A549 treated with dexamethasone at 1 μM for 4 hours (cell line): ENCODE results near the gene CGB5. TPM values are rescaled to one million over a fixed set of nuclear protein-coding genes. Genes with fewer than 3 reads are reported as not detected.

Experiments
- total RNA-seq: library from RNA; stranded (reverse); fragments of 200-300 nt; extraction: Qiagen RNA extraction; gene quantifications from 5 replicates; pipeline ENCODE4 v1.2.3, GENCODE V29; 2022

CGB5 gene
- 0.20 to 0.72 TPM (median 0.42 TPM) in 4 of 5 replicates, not detected in the other for total RNA-seq

DNA sequence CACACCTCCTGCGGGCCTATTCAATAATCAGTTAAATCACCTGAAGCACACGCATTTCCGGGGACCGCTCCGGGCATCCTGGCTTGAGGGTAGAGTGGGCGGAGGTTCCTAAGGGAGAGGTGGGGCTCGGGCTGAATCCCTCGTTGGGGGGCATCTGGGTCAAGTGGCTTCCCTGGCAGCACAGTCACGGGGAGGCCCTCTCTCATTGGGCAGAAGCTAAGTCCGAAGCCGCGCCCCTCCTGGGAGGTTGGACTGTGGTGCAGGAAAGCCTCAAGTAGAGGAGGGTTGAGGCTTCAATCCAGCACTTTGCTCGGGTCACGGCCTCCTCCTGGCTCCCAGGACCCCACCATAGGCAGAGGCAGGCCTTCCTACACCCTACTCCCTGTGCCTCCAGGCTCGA, at the start of gene CGB5:
CGB5 (plus strand) TSS at position 301 of the 400 bp plus-strand sequence. CDS start 362 bp downstream, outside the sequence.

DNA sequence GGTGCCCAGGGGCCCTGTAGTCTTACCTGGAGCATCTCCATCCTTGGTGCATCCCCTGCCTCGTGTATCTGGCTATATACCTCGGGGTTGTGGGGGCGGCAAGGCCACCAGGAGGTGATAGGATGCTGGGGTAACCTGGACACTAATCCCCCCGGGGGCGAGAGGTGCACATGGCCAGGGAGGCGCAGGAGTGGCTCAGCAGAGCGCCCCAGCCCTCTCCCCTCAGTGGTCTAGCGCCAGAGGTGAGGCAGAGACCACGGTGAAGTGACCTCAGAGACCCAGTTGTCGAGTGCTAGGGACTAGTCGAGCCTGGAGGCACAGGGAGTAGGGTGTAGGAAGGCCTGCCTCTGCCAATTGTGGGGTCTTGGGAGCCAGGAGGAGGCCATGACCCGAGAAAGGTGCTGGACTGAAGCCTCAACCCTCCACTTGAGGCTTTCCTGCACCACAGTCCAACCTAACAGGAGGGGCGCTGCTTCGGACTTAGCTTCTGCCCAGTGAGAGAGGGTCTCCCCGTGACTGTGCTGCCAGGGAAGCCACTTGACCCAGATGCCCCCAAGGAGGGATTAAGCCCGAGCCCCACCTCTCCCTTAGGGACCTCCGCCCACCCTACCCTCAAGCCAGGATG, 26.5 kb upstream of the CGB5 start, which contains the start of gene LHB:
LHB (minus strand) TSS at position 51 of the 625 bp plus-strand sequence; CDS start at position 41, 10 bp downstream.

DNA sequence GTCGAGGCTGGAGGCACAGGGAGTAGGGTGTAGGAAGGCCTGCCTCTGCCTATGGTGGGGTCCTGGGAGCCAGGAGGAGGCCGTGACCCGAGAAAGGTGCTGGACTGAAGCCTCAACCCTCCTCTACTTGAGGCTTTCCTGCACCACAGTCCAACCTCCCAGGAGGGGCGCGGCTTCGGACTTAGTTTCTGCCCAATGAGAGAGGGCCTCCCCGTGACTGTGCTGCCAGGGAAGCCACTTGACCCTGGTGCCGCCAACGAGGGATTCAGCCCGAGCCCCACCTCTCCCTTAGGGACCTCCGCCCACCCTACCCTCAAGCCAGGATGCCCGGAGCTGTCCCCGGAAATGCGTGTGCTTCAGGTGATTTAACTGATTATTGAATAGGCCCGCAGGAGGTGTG, 19.4 kb upstream of the CGB5 start, which contains the start of gene CGB3:
CGB3 (minus strand) TSS at position 101 of the 400 bp plus-strand sequence. CDS start 362 bp downstream, outside the sequence.

DNA sequence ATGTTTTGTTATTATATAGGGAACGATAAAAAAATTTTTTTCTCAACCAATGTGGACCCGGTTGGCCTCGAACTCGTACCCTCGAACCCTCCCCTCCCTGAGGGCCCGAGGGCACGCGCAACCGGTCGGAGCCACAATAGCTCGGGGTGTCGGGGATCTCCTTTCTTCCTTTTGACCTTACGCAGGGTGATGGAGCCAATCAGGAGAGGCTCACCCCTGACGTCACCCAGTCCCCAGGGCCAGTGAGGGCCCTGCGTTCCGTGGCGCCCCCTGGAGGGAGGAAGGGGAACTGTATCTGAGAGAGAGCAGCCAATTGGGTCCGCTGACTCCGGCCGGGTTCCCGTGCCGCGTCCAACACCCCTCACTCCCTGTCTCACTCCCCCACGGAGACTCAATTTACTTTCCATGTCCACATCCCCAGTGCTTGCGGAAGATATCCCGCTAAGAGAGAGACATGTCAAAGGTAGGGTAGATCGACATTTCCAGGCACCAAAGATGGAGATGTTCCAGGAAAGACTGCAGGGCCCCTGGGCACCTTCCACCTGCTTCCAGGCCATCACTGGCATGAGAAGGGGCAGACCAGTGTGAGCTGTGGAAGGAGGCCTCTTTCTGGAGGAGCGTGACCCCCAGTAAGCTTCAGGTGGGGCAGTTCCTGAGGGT, 11.9 kb upstream of the CGB5 start, which contains the start of gene CGB2:
CGB2 (plus strand) TSS at position 249 of the 660 bp plus-strand sequence; CDS start at position 455, 206 bp downstream.

DNA sequence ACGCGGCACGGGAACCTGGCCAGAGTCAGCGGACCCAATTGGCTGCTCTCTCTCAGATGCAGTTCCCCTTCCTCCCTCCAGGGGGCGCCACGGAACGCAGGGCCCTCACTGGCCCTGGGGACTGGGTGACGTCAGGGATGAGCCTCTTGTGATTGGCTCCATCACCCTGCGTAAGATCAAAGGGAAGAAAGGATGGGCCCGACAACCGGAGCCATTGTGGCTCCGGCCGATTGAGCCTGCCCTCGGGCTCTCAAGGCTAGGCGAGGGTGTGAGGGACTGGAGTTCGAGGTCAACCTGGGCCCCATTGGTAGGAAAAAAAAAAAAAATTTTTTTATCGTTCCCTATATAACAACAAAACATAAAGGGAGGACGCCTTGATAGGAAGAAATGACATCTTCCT, 6.8 kb upstream of the CGB5 start, which contains the start of gene CGB1:
CGB1 (minus strand) TSS at position 81 of the 400 bp plus-strand sequence. CDS start 184 bp downstream, outside the sequence.

DNA sequence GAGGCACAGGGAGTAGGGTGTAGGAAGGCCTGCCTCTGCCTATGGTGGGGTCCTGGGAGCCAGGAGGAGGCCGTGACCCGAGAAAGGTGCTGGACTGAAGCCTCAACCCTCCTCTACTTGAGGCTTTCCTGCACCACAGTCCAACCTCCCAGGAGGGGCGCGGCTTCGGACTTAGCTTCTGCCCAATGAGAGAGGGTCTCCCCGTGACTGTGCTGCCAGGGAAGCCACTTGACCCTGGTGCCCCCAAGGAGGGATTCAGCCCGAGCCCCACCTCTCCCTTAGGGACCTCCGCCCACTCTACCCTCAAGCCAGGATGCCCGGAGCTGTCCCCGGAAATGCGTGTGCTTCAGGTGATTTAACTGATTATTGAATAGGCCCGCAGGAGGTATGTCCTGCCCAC, 5.4 kb downstream of the CGB5 start, which contains the start of gene CGB8:
CGB8 (minus strand) TSS at position 101 of the 400 bp plus-strand sequence. CDS start 372 bp downstream, outside the sequence.

DNA sequence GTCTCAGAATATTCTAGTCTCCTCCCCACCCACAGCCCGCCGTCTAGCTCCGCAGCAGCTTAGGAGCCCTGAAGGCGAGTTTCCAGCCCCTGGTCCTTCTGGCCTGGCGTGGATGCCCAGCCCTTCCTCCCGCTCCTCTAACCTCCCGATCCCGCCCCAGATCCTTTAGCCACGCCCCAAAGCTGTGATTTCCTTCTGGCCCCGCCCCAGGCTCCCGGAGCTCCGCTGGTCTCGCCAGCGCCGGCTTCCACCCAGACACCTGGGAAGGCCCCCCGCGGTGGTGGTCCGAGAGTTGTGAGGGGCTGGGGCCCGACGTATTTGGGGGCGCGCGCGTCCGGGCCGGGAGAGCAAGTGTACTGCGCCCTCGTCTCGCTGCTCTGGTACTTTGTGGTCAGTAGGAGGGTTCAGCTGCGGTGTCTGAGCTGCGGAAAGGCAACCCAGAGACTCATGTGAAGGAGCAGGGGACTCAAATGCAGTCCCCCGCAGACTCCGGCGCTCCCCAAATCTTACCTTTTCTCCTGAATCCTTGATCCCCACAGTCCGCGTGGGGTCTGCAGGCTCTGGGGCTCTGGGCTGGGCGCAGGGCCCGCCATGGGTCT, 14.1 kb downstream of the CGB5 start, which contains the start of gene CGB7:
CGB7 (minus strand) TSS at position 114 of the 599 bp plus-strand sequence. CDS start 2,374 bp downstream, outside the sequence.

DNA sequence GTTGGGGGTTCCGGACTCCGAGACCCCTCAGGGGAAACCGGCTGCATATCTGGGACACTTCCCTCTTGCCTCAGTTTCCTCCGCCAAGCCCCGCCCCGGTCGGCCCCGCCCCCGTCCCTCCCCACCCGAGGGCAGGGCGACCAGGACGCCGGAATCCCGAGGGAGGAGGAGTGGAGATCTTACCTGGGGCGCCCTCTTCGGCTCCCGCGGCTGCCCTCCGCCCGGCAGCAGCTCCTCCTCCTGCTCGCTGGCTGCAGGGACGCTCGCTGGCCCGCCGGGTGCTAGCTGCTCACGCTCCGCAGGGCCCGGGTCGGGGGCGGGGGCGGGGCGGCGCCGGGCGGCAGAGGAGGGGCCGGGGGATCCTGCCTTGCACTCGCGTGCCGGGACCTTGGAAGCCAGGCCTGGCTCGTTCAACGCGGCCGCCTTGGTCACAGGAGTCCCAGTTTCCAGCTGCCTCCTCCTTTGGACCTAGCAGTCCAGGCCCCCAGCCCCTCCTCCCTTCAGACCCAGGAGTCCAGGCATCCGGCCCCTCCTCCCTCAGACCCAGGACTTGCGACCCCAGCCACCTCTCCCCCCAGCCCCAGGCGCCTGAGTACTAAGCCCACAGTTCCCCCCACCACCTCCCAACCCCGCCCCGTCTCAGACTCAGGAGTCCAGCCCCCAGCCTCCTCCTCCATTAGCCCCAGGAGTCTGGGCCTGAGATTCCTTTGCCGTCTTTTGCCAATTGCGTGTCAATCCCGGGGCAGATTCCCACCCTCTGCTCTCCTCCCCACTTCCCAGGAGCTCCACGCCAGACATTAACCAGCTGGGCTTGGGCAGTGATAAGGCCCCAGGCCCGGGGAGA, 21.3 kb downstream of the CGB5 start, which contains the start of gene NTF4:
NTF4 (minus strand) TSS at position 51 of the 844 bp plus-strand sequence. CDS start 2,821 bp downstream, outside the sequence.

DNA sequence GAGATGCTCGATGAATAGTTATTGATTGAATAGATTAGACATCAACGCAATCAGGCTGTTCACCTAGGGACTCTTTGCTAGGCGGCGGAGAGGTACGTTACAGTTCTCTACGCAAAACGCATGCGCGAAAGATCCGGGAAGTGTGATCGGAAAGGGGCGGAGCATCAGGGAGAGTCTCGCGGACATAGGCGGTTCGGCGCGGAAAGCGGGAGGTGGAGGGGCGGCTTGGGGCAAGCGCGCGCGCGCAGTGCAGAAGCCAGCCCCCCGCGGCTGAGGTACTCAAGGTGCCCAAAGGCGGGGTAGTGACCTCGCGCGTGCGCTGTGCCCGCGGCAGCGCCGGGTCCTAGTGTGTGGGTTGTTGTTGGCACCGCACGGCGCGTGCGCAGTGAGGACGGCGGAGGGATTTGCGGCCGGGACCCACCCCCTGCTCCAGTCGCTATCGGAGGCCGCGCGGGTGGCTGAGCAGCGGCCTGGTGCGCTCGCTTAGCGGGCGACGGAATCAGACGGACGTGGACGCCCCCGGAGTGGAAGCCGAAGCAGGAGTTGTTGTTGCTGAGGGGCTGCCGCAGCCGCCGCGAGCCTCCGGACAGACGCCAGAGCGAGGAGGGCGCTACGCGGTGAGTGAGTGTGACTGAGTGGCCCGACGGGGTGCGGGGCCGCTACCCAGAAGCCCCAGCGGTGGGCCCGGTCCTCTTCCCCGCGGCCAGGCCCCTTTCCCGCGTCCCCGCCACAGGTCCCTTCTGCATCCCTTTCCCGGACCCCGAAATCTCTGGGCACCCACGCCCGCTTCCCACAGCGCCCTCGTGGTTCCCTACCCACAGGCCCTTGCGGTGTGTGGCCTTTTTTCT, 41.6 kb downstream of the CGB5 start, which contains the start of gene SNRNP70:
SNRNP70 (plus strand) TSS at position 432 of the 848 bp plus-strand sequence. CDS start 964 bp downstream, outside the sequence.

Other genes with a start within 250 kb of the CGB5 start
- 48.8 to 56.6 TPM (median 56.3 TPM) in 5 replicates for gene BCAT2, start 232.8 kb upstream of the CGB5 start, total RNA-seq
- gene HSD17B14, start 207.4 kb upstream of the CGB5 start, total RNA-seq, result 12.1 to 15.5 TPM (median 13.1 TPM) in 5 replicates
- 1.3 to 1.5 TPM (median 1.4 TPM) in 5 replicates for gene PLEKHA4, start 175.2 kb upstream of the CGB5 start, total RNA-seq
- gene PPP1R15A, start 171.4 kb upstream of the CGB5 start, total RNA-seq, result 76.6 to 102 TPM (median 92.1 TPM) in 5 replicates
- not detected in 5 replicates for gene TULP2, start 145.1 kb upstream of the CGB5 start, total RNA-seq
- 182 to 210 TPM (median 199 TPM) in 5 replicates for gene NUCB1, start 143.5 kb upstream of the CGB5 start, total RNA-seq
- 0.62 to 1.5 TPM (median 1.2 TPM) in 5 replicates for gene DHDH, start 110.1 kb upstream of the CGB5 start, total RNA-seq
- gene BAX, start 89.0 kb upstream of the CGB5 start, total RNA-seq, result 254 to 381 TPM (median 326 TPM) in 5 replicates
- gene FTL, start 78.5 kb upstream of the CGB5 start, total RNA-seq, result 16,748 to 23,741 TPM (median 18,953 TPM) in 5 replicates
- 17.3 to 24.3 TPM (median 21.1 TPM) in 5 replicates for gene GYS1, start 50.5 kb upstream of the CGB5 start, total RNA-seq
- 224 to 281 TPM (median 256 TPM) in 5 replicates for gene RUVBL2, start 50.0 kb upstream of the CGB5 start, total RNA-seq
- gene LHB, start 26.8 kb upstream of the CGB5 start, total RNA-seq, result 0.19 TPM in 1 of 5 replicates, not detected in the others
- not detected in 5 replicates for gene CGB3, start 19.5 kb upstream of the CGB5 start, total RNA-seq
- 0.12 to 0.36 TPM (median 0.24 TPM) in 4 of 5 replicates, not detected in the other for gene CGB2, start 12.0 kb upstream of the CGB5 start, total RNA-seq
- gene CGB1, start 7.0 kb upstream of the CGB5 start, total RNA-seq, result 0.14 TPM in 1 of 5 replicates, not detected in the others
- 1.5 to 3.0 TPM (median 2.7 TPM) in 5 replicates for gene CGB8, start 5.3 kb downstream of the CGB5 start, total RNA-seq
- 0.23 to 0.86 TPM (median 0.45 TPM) in 5 replicates for gene CGB7, start 13.9 kb downstream of the CGB5 start, total RNA-seq
- gene NTF4, start 21.0 kb downstream of the CGB5 start, total RNA-seq, result 0.24 to 0.75 TPM (median 0.67 TPM) in 5 replicates
- gene KCNA7, start 28.9 kb downstream of the CGB5 start, total RNA-seq, result not detected in 5 replicates
- 256 to 381 TPM (median 350 TPM) in 5 replicates for gene SNRNP70, start 41.6 kb downstream of the CGB5 start, total RNA-seq
- gene LIN7B, start 70.5 kb downstream of the CGB5 start, total RNA-seq, result 3.6 to 9.0 TPM (median 6.9 TPM) in 5 replicates
- gene C19orf73, start 75.3 kb downstream of the CGB5 start, total RNA-seq, result 0.82 to 1.9 TPM (median 1.3 TPM) in 5 replicates
- gene PPFIA3, start 75.7 kb downstream of the CGB5 start, total RNA-seq, result 4.2 to 6.2 TPM (median 5.9 TPM) in 5 replicates
- not detected in 5 replicates for gene HRC, start 111.5 kb downstream of the CGB5 start, total RNA-seq
- gene TRPM4, start 113.9 kb downstream of the CGB5 start, total RNA-seq, result 6.5 to 11.6 TPM (median 8.7 TPM) in 5 replicates